ENCODE data around the gene ELMO1. TPM values are rescaled to one million over a fixed set of nuclear protein-coding genes. Genes with fewer than 3 reads are reported as not detected.
A peak's percentile ranks its signal among the peaks of the same experiment; 100 is the strongest.

ELMO1 gene
- total and polyA plus RNA-seq, 2 donors from 2014 or later, result 6.0 to 35.4 TPM

GRCh38 chr7:37070031-37070430, 378.6 kb downstream of the ELMO1 start:
- no peaks in the 10 kb centered on the region for H3K9me3 ChIP-seq (ENCODE audit: control insufficient read depth in 2 of 3, insufficient read depth in 1 of 3, low read length in 3 of 3)
- no peak overlapping the region for H3K4me3 ChIP-seq (ENCODE audit: low read length in 3 of 3)
- intact Hi-C loops (cut with DNase I), result no loop called here
- no peak for FAIRE-seq
- H3K4me1 ChIP-seq (ENCODE audit: control insufficient read depth in 2 of 3, insufficient read depth in 2 of 3, low read depth in 1 of 3, low read length in 3 of 3), result no peaks in the 10 kb centered on the region
- no peaks in the 10 kb centered on the region for H3K36me3 ChIP-seq (ENCODE audit: control insufficient read depth in 2 of 3, insufficient read depth in 3 of 3, low read length in 3 of 3)
- H3K27me3 ChIP-seq (ENCODE audit: control insufficient read depth, insufficient read depth, low read length), result no peaks in the 10 kb centered on the region
- TF ChIP-seq CTCF (IDR thresholded peaks at IDR 0.05; ENCODE audit: borderline replicate concordance, extremely low read depth, insufficient read depth), result no peak
- H3K27ac ChIP-seq (ENCODE audit: low read depth in 2 of 2, low read length in 2 of 2), result no peak overlapping the region
- no peak for DNase-seq
- H3K9ac ChIP-seq (ENCODE audit: low read length in 3 of 3), result no peak overlapping the region

GRCh38 chr7:37069336-37069735, 379.3 kb downstream of the ELMO1 start:
- no peaks in the 10 kb centered on the region for H3K4me1 ChIP-seq (ENCODE audit: control insufficient read depth in 2 of 3, insufficient read depth in 2 of 3, low read depth in 1 of 3, low read length in 3 of 3)
- no peak overlapping the region for H3K4me3 ChIP-seq (ENCODE audit: low read length in 3 of 3)
- H3K36me3 ChIP-seq (ENCODE audit: control insufficient read depth in 2 of 3, insufficient read depth in 3 of 3, low read length in 3 of 3), result no peaks in the 10 kb centered on the region
- no peak overlapping the region for H3K9ac ChIP-seq (ENCODE audit: low read length in 3 of 3)
- intact Hi-C loops (cut with DNase I), result no loop called here
- FAIRE-seq (no peak), DNase-seq (no peak)
- no peak overlapping the region for H3K27ac ChIP-seq (ENCODE audit: low read depth in 2 of 2, low read length in 2 of 2)
- TF ChIP-seq CTCF (IDR thresholded peaks at IDR 0.05; ENCODE audit: borderline replicate concordance, extremely low read depth, insufficient read depth), result no peak
- no peaks in the 10 kb centered on the region for H3K27me3 ChIP-seq (ENCODE audit: control insufficient read depth, insufficient read depth, low read length)
- no peaks in the 10 kb centered on the region for H3K9me3 ChIP-seq (ENCODE audit: control insufficient read depth in 2 of 3, insufficient read depth in 1 of 3, low read length in 3 of 3)

- H3K4me1 ChIP-seq (ENCODE audit: control insufficient read depth in 2 of 3, insufficient read depth in 2 of 3, low read depth in 1 of 3, low read length in 3 of 3), result no peaks in the 10 kb centered on the region
- DNase-seq (no peak), FAIRE-seq (no peak)
- H3K9me3 ChIP-seq (ENCODE audit: control insufficient read depth in 2 of 3, insufficient read depth in 1 of 3, low read length in 3 of 3), result no peaks in the 10 kb centered on the region
- H3K9ac ChIP-seq (ENCODE audit: low read length in 3 of 3), result no peak overlapping the region
- no peaks in the 10 kb centered on the region for H3K36me3 ChIP-seq (ENCODE audit: control insufficient read depth in 2 of 3, insufficient read depth in 3 of 3, low read length in 3 of 3)
- no peaks in the 10 kb centered on the region for H3K27me3 ChIP-seq (ENCODE audit: control insufficient read depth, insufficient read depth, low read length)
- H3K4me3 ChIP-seq (ENCODE audit: low read length in 3 of 3), result no peak overlapping the region
- TF ChIP-seq CTCF (IDR thresholded peaks at IDR 0.05; ENCODE audit: borderline replicate concordance, extremely low read depth, insufficient read depth), result no peak
- H3K27ac ChIP-seq (ENCODE audit: low read depth in 2 of 2, low read length in 2 of 2), result no peak overlapping the region
- intact Hi-C loops (cut with DNase I), result no loop called here
These were observed 379.8 kb downstream of the ELMO1 start for GRCh38 chr7:37068902-37069301.

GRCh38 chr7:37068038-37068437, 380.6 kb downstream of the ELMO1 start:
- TF ChIP-seq CTCF (IDR thresholded peaks at IDR 0.05; ENCODE audit: borderline replicate concordance, extremely low read depth, insufficient read depth), result no peak
- Histone ChIP-seq H3K4me1 (ENCODE audit: control insufficient read depth in 2 of 3, insufficient read depth in 2 of 3, low read depth in 1 of 3, low read length in 3 of 3) (no peaks in the 10 kb centered on the region), H3K27ac (ENCODE audit: low read depth in 2 of 2, low read length in 2 of 2) (no peak overlapping the region), H3K27me3 (ENCODE audit: control insufficient read depth, insufficient read depth, low read length) (no peaks in the 10 kb centered on the region), H3K4me3 (ENCODE audit: low read length in 3 of 3) (no peak overlapping the region), H3K9me3 (ENCODE audit: control insufficient read depth in 2 of 3, insufficient read depth in 1 of 3, low read length in 3 of 3) (no peaks in the 10 kb centered on the region), H3K9ac (ENCODE audit: low read length in 3 of 3) (no peak overlapping the region), H3K36me3 (ENCODE audit: control insufficient read depth in 2 of 3, insufficient read depth in 3 of 3, low read length in 3 of 3) (no peaks in the 10 kb centered on the region)
- DNase-seq (peak in 4 of 5 donors; percentile 70 to 89 (median 82)), FAIRE-seq (no peak)
- intact Hi-C loops (cut with DNase I), result no loop called here

Measured in kidney (tissue), 14 donors.